ENCODE results near the gene BACE1.

DNA sequence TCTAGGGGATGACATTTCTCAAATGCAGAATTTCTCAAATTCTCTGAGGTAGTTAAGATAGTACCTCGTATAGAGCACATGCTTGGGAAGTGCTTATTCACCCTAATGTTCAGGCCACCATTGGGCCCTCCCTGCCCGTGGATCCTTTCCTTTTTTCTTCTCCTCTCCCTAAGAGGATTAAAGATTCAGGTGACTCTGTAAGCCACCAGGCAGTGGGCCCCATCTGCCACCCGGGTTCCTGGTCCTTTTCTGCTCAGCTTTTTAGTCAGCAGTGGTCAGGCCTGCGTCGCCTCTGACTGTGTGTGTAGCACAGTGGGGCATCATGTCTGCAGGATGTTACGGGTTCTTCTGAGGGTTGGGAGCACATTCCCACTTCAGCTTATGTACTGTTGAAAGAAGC lies 18.8 kb upstream of the BACE1 start:
- TF ChIP-seq EZH2 (IDR thresholded peaks at IDR 0.05; ENCODE audit: insufficient read depth, poor library complexity, severe bottlenecking) (no peak), EZH2phosphoT487 (IDR thresholded peaks at IDR 0.05; ENCODE audit: insufficient read depth, low read depth) (no peak)
